SK-N-SH (cell line): ENCODE results near the gene NRARP. TPM values are rescaled to one million over a fixed set of nuclear protein-coding genes. Genes with fewer than 3 reads are reported as not detected.

Source experiments
- CTCF ChIA-PET: fragments of 300-600, 350-600 bp; formaldehyde crosslinking; extraction: SDS; loops from one replicate; lab custom pipeline; 2021; lab: Yijun Ruan, JAX
- POLR2A ChIA-PET: fragments of 350-600 bp; sonication (Branson Sonifier 250); formaldehyde crosslinking; extraction: SDS; loops from one replicate; lab custom pipeline; 2020; ENCODE audit warnings: antibody characterized with exemption, inconsistent platforms; lab: Yijun Ruan, JAX
- DNase-seq: peaks from one replicate; pipeline ENCODE4 v3.0.0; 2012
- H2AFZ ChIP-seq: fragments of 200-600 bp; sonication (generic); 2 replicates; pipeline ENCODE4 v1.8.1; 2016; ENCODE audit warnings: antibody characterized with exemption, mild to moderate bottlenecking, low read depth
- H3F3A ChIP-seq: fragments of 200-600 bp; sonication (generic); replicated peaks from 2 replicates; pipeline ENCODE3; 2016; ENCODE audit warnings: antibody characterized with exemption, mild to moderate bottlenecking; ENCODE audit not compliant: insufficient read depth
- H3K27ac ChIP-seq, 2 experiments: fragments of 200-500 bp in 1 of 2; fragments of 200-600 bp in 1 of 2; sonication (Bioruptor generic) in 1 of 2; sonication (generic), shearing (Covaris generic) in 1 of 2; 2 replicates each; pipeline versions ENCODE4 v1.5.1 to v1.6.1; 2014 to 2016; ENCODE audit warnings: low read depth in 2 of 2, inconsistent platforms in 1 of 2, low read length in 1 of 2, mild to moderate bottlenecking in 1 of 2, mixed read lengths in 1 of 2
- H3K27me3 ChIP-seq: fragments of 200-600 bp; sonication (generic), shearing (Covaris generic); 2 replicates; pipeline ENCODE4 v1.6.1; 2016; ENCODE audit warnings: mixed run types; ENCODE audit not compliant: insufficient read depth
- H3K36me3 ChIP-seq, 2 experiments: fragments of 200-500 bp in 1 of 2; fragments of 200-600 bp in 1 of 2; sonication (Bioruptor generic) in 1 of 2; sonication (generic) in 1 of 2; replicated peaks in 1 of 2; 2 replicates each; pipeline versions ENCODE3 to v1.5.1; 2014 to 2016; ENCODE audit warnings: low read length in 1 of 2, mild to moderate bottlenecking in 1 of 2; ENCODE audit not compliant: insufficient read depth in 2 of 2, control insufficient read depth in 1 of 2
- H3K4me1 ChIP-seq, 2 experiments: fragments of 200-500 bp in 1 of 2; fragments of 200-600 bp in 1 of 2; sonication (Bioruptor generic) in 1 of 2; sonication (generic), shearing (Covaris generic) in 1 of 2; 2 replicates each; pipeline versions ENCODE4 v1.5.1 to v1.6.1; 2014 to 2016; ENCODE audit warnings: low read depth in 1 of 2, low read length in 1 of 2, mixed run types in 1 of 2; ENCODE audit not compliant: insufficient read depth in 2 of 2, control insufficient read depth in 1 of 2
- H3K4me2 ChIP-seq: fragments of 200-600 bp; sonication (generic), shearing (Covaris generic); 2 replicates; pipeline ENCODE4 v1.6.1; 2017; ENCODE audit warnings: mixed run types
- H3K4me3 ChIP-seq, 2 experiments: fragments of 200-500 bp in 1 of 2; fragments of 200-600 bp in 1 of 2; sonication (Bioruptor generic) in 1 of 2; sonication (generic), shearing (Covaris generic) in 1 of 2; 2 replicates each; pipeline versions ENCODE4 v1.5.1 to v1.8.1; 2014 to 2016; ENCODE audit warnings: low read depth in 2 of 2, inconsistent platforms in 1 of 2, low read length in 1 of 2, mild to moderate bottlenecking in 1 of 2, mixed read lengths in 1 of 2, moderate library complexity in 1 of 2
- H3K79me2 ChIP-seq: fragments of 200-600 bp; sonication (generic); 2 replicates; pipeline ENCODE4 v1.8.1; 2017; ENCODE audit warnings: mild to moderate bottlenecking; ENCODE audit not compliant: insufficient read depth
- H3K9ac ChIP-seq: fragments of 200-600 bp; sonication (generic); 2 replicates; pipeline ENCODE4 v1.6.1; 2017; ENCODE audit warnings: mixed run types
- H3K9me2 ChIP-seq: fragments of 200-600 bp; sonication (generic); 2 replicates; pipeline ENCODE4 v1.6.1; 2017; ENCODE audit warnings: mixed run types
- H3K9me3 ChIP-seq: fragments of 200-600 bp; sonication (generic); 2 replicates; pipeline ENCODE4 v1.6.1; 2017; ENCODE audit warnings: mixed run types, mild to moderate bottlenecking, moderate library complexity
- H4K20me1 ChIP-seq: fragments of 200-600 bp; sonication (generic); 2 replicates; pipeline ENCODE4 v1.6.1; 2017; ENCODE audit warnings: mild to moderate bottlenecking, mixed run types; ENCODE audit not compliant: insufficient read depth
- CHD2 ChIP-seq: fragments of 150-350 bp; IDR thresholded peaks from 2 replicates; pipeline ENCODE4 v1.6.1; 2018; ENCODE audit warnings: low read length; ENCODE audit not compliant: partially characterized antibody
- EP300 ChIP-seq, 2 experiments: IDR thresholded peaks; 2 replicates each; pipeline versions ENCODE4 v1.4.0 to v1.6.1; 2012; ENCODE audit warnings: borderline replicate concordance in 1 of 2, low read depth in 1 of 2, low read length in 1 of 2
- FOSL2 ChIP-seq: IDR thresholded peaks from 2 replicates; pipeline ENCODE4 v1.4.0; 2012; ENCODE audit warnings: low read depth, mild to moderate bottlenecking, moderate library complexity, borderline replicate concordance
- FOXM1 ChIP-seq: IDR thresholded peaks from 2 replicates; pipeline ENCODE4 v1.4.0; 2012; ENCODE audit warnings: low read depth, mild to moderate bottlenecking
- GATA2 ChIP-seq: sonication (generic); formaldehyde crosslinking; IDR thresholded peaks from 2 replicates; pipeline ENCODE4 v1.5.0; 2020; ENCODE audit warnings: mild to moderate bottlenecking, missing genetic modification reagents
- MEF2A ChIP-seq: IDR thresholded peaks from 2 replicates; pipeline ENCODE4 v1.4.0; 2012; ENCODE audit warnings: low read depth, borderline replicate concordance
- MXI1 ChIP-seq: IDR thresholded peaks from 2 replicates; pipeline ENCODE4 v1.6.1; 2012; ENCODE audit warnings: mild to moderate bottlenecking, low read depth, low read length, improper control_type of control experiment
- NRF1 ChIP-seq: IDR thresholded peaks from 2 replicates; pipeline ENCODE4 v1.6.1; 2012; ENCODE audit warnings: low read depth, mild to moderate bottlenecking, low read length
- RAD21 ChIP-seq: IDR thresholded peaks from 2 replicates; pipeline ENCODE4 v1.6.1; 2012; ENCODE audit warnings: mild to moderate bottlenecking, low read length
- RFX5 ChIP-seq: IDR thresholded peaks from 2 replicates; pipeline ENCODE4 v1.6.1; 2012; ENCODE audit warnings: mild to moderate bottlenecking, improper control_type of control experiment, low read length
- SIN3A ChIP-seq: IDR thresholded peaks from 2 replicates; pipeline ENCODE4 v1.6.1; 2012; ENCODE audit warnings: low read depth, mild to moderate bottlenecking, low read length, moderate library complexity, borderline replicate concordance
- SMC3 ChIP-seq: IDR thresholded peaks from 2 replicates; pipeline ENCODE4 v1.6.1; 2012; ENCODE audit warnings: low read depth, low read length, improper control_type of control experiment
- TAF1 ChIP-seq: IDR thresholded peaks from 2 replicates; pipeline ENCODE4 v1.6.1; 2012; ENCODE audit warnings: low read depth, mild to moderate bottlenecking, low read length, moderate library complexity, borderline replicate concordance
- WGBS: methylation state at CpG from one replicate; pipeline ENCODE4 v1.1.6; 2017; ENCODE audit warnings: low lambda C conversion rate; 5-methylcytosine and 5-hydroxymethylcytosine counted together
- polyA plus RNA-seq, 3 experiments: library from polyadenylated mRNA; depleted of rRNA; stranded (reverse); fragments of >200 nt; gene quantifications; 2 replicates each; pipeline ENCODE4 v1.2.3, GENCODE V29; 2012
- TF ChIP-seq, protein P1 (sequence below): IDR thresholded peaks from 2 replicates; pipeline ENCODE4 v1.4.0; 2012; ENCODE audit warnings: low read depth, borderline replicate concordance
- TF ChIP-seq, protein P2 (sequence below): IDR thresholded peaks from 2 replicates; pipeline ENCODE4 v1.4.0; 2012; ENCODE audit warnings: low read depth
- TF ChIP-seq, protein P3 (sequence below): IDR thresholded peaks from 2 replicates; pipeline ENCODE4; 2012
- TF ChIP-seq, protein P4 (sequence below): fragments of 200-600 bp; sonication (generic); IDR thresholded peaks from 2 replicates; pipeline ENCODE4 v1.6.1; 2017; ENCODE audit warnings: antibody characterized with exemption, mild to moderate bottlenecking, moderate library complexity
- TF ChIP-seq, protein P5 (sequence below): IDR thresholded peaks from 2 replicates; pipeline ENCODE4 v1.4.0; 2012; ENCODE audit warnings: low read depth, borderline replicate concordance
- TF ChIP-seq, protein P6 (sequence below): IDR thresholded peaks from 2 replicates; pipeline ENCODE4 v1.6.1; 2012; ENCODE audit warnings: mild to moderate bottlenecking, low read depth, low read length, moderate library complexity

The NRARP gene
- polyA plus RNA-seq, 1 of the 3 experiments (the other 2 are of a cell fraction): 3.9 TPM

DNA sequence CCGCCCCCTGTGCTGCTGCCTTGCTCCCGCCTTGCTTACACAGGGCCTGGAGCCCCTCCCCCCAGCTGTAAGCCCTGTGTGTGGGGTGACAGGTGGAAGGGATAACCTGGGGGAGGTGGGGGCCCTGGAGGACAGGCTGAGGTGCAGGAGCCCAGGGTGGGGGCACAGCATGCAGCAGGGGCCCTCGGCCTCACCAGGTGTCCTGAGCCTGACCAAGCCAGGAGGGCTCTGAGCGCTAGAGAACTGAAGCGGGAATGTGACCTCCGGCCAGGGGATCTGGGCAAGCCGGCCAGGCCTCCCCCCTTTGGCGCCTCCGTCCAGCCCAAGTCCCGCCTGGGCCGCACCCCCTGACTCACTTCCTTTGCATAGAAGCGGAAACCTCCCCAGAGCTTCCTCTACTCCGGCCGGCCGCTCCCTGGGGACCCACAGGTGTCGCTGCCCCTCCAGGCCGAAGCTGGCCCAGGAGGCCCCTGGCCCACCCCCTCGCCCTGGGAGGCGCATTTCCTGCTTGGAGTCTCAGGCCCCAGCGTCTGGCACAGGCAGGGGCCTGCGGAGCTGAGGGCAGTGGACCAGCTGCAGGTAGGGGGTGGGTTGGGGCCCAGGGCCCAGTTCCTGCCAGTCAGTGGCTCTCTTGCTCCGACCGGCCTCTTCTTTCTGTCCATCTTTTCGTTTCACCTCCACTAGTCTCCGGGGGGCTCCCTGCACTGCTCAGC, 24.6 kb downstream of the NRARP start, which contains the start of gene TOR4A:
TSS of gene TOR4A (plus strand) at position 398 of the 713 bp plus-strand sequence. CDS start 964 bp downstream, outside the sequence.
- H4K20me1 ChIP-seq: 0 out of 2 replicates have a peak, but pooled peaks cover 3% of the 10 kb centered on the region
- H3F3A ChIP-seq: peaks cover 12% of the 10 kb centered on the region
- H3K4me2 ChIP-seq: no peak within 1 kb of the TSS
- no peaks in the 10 kb centered on the region for H3K79me2 ChIP-seq
- peaks cover 0 to 12% of the 10 kb centered on the region in 2 experiments for H3K36me3 ChIP-seq
- H3K9me2 ChIP-seq: no peaks in the 10 kb centered on the region
- H3K9me3 ChIP-seq: no peaks in the 10 kb centered on the region
- POLR2A ChIA-PET: no interaction called here
- no peak for DNase-seq
- no peak within 1 kb of the TSS for H3K27ac ChIP-seq
- 78% methylated on average over 15 of the region's 25 CpGs for WGBS
- H3K9ac ChIP-seq: no peak within 1 kb of the TSS
- no peak within 1 kb of the TSS for H2AFZ ChIP-seq
- TF ChIP-seq EP300 (IDR thresholded peaks at IDR 0.05; ENCODE audit: borderline replicate concordance in 1 of 2, low read depth in 1 of 2, low read length in 1 of 2) (no peak), MXI1 (no peak), GATA2 (CRISPR knock-in tag) (no peak), TAF1 (no peak), NRF1 (no peak), CHD2 (no peak), RFX5 (no peak), MEF2A (no peak), FOXM1 (no peak), RAD21 (no peak), FOSL2 (no peak), SIN3A (no peak), SMC3 (no peak)
- TF ChIP-seq, protein P1, sequence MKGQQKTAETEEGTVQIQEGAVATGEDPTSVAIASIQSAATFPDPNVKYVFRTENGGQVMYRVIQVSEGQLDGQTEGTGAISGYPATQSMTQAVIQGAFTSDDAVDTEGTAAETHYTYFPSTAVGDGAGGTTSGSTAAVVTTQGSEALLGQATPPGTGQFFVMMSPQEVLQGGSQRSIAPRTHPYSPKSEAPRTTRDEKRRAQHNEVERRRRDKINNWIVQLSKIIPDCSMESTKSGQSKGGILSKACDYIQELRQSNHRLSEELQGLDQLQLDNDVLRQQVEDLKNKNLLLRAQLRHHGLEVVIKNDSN: no peak
- TF ChIP-seq, protein P2, sequence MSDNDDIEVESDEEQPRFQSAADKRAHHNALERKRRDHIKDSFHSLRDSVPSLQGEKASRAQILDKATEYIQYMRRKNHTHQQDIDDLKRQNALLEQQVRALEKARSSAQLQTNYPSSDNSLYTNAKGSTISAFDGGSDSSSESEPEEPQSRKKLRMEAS: no peak
- TF ChIP-seq, protein P3, sequence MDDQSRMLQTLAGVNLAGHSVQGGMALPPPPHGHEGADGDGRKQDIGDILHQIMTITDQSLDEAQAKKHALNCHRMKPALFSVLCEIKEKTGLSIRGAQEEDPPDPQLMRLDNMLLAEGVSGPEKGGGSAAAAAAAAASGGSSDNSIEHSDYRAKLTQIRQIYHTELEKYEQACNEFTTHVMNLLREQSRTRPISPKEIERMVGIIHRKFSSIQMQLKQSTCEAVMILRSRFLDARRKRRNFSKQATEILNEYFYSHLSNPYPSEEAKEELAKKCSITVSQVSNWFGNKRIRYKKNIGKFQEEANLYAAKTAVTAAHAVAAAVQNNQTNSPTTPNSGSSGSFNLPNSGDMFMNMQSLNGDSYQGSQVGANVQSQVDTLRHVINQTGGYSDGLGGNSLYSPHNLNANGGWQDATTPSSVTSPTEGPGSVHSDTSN: no peak
- TF ChIP-seq, protein P4, sequence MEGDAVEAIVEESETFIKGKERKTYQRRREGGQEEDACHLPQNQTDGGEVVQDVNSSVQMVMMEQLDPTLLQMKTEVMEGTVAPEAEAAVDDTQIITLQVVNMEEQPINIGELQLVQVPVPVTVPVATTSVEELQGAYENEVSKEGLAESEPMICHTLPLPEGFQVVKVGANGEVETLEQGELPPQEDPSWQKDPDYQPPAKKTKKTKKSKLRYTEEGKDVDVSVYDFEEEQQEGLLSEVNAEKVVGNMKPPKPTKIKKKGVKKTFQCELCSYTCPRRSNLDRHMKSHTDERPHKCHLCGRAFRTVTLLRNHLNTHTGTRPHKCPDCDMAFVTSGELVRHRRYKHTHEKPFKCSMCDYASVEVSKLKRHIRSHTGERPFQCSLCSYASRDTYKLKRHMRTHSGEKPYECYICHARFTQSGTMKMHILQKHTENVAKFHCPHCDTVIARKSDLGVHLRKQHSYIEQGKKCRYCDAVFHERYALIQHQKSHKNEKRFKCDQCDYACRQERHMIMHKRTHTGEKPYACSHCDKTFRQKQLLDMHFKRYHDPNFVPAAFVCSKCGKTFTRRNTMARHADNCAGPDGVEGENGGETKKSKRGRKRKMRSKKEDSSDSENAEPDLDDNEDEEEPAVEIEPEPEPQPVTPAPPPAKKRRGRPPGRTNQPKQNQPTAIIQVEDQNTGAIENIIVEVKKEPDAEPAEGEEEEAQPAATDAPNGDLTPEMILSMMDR: no peak
- TF ChIP-seq, protein P5, sequence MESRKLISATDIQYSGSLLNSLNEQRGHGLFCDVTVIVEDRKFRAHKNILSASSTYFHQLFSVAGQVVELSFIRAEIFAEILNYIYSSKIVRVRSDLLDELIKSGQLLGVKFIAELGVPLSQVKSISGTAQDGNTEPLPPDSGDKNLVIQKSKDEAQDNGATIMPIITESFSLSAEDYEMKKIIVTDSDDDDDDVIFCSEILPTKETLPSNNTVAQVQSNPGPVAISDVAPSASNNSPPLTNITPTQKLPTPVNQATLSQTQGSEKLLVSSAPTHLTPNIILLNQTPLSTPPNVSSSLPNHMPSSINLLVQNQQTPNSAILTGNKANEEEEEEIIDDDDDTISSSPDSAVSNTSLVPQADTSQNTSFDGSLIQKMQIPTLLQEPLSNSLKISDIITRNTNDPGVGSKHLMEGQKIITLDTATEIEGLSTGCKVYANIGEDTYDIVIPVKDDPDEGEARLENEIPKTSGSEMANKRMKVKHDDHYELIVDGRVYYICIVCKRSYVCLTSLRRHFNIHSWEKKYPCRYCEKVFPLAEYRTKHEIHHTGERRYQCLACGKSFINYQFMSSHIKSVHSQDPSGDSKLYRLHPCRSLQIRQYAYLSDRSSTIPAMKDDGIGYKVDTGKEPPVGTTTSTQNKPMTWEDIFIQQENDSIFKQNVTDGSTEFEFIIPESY: no peak
- TF ChIP-seq, protein P6, sequence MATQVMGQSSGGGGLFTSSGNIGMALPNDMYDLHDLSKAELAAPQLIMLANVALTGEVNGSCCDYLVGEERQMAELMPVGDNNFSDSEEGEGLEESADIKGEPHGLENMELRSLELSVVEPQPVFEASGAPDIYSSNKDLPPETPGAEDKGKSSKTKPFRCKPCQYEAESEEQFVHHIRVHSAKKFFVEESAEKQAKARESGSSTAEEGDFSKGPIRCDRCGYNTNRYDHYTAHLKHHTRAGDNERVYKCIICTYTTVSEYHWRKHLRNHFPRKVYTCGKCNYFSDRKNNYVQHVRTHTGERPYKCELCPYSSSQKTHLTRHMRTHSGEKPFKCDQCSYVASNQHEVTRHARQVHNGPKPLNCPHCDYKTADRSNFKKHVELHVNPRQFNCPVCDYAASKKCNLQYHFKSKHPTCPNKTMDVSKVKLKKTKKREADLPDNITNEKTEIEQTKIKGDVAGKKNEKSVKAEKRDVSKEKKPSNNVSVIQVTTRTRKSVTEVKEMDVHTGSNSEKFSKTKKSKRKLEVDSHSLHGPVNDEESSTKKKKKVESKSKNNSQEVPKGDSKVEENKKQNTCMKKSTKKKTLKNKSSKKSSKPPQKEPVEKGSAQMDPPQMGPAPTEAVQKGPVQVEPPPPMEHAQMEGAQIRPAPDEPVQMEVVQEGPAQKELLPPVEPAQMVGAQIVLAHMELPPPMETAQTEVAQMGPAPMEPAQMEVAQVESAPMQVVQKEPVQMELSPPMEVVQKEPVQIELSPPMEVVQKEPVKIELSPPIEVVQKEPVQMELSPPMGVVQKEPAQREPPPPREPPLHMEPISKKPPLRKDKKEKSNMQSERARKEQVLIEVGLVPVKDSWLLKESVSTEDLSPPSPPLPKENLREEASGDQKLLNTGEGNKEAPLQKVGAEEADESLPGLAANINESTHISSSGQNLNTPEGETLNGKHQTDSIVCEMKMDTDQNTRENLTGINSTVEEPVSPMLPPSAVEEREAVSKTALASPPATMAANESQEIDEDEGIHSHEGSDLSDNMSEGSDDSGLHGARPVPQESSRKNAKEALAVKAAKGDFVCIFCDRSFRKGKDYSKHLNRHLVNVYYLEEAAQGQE: no peak
- TF ChIP-seq, all 33 proteins: peak for 0
- Histone ChIP-seq H3K27me3 (no peaks in the 10 kb centered on the region), H3K4me3 (peak within 1 kb of the TSS in 1 of 2 experiments; percentile 2; a peak in 1 of 4 replicates), H3K4me1 (peaks cover 0 to 8% of the 10 kb centered on the region in 2 experiments; a peak in 2 of 4 replicates)
- CTCF ChIA-PET: interaction anchor here (0.9 to 1.7 kb wide), 6 partner anchors 9 to 130 kb away, joined by 3 to 8 read pairs (median 3); no protein-coding TSS in a partner anchor
